T-helper 1 cell treated with Interleukin-12 subunit alpha and Interleukin-12 subunit beta and Interleukin-4 antibody, amounts not matched to agents 30 μg/mL and 1 μg/mL, for 36 hours (primary cell): ENCODE measurements around the gene INTS11.

ENCODE experiments used
- H3K27ac Mint-ChIP-seq: one replicate; pipeline ENCODE4 v1.8.0; 2021; ENCODE audit warnings: mild to moderate bottlenecking, mixed read lengths
- H3K27me3 Mint-ChIP-seq: one replicate; pipeline ENCODE4 v1.8.0; 2021; ENCODE audit warnings: low read depth, mixed read lengths
- H3K36me3 Mint-ChIP-seq: one replicate; pipeline ENCODE4 v1.8.0; 2021; ENCODE audit warnings: low read depth, mixed read lengths
- H3K4me1 Mint-ChIP-seq: one replicate; pipeline ENCODE4 v1.8.0; 2021; ENCODE audit warnings: low read depth, mixed read lengths
- H3K4me3 Mint-ChIP-seq: one replicate; pipeline ENCODE4 v1.8.0; 2021; ENCODE audit warnings: mild to moderate bottlenecking, moderate library complexity, mixed read lengths
- H3K9me3 Mint-ChIP-seq: one replicate; pipeline ENCODE4 v1.8.0; 2021; ENCODE audit warnings: mixed read lengths

Gene INTS11

DNA sequence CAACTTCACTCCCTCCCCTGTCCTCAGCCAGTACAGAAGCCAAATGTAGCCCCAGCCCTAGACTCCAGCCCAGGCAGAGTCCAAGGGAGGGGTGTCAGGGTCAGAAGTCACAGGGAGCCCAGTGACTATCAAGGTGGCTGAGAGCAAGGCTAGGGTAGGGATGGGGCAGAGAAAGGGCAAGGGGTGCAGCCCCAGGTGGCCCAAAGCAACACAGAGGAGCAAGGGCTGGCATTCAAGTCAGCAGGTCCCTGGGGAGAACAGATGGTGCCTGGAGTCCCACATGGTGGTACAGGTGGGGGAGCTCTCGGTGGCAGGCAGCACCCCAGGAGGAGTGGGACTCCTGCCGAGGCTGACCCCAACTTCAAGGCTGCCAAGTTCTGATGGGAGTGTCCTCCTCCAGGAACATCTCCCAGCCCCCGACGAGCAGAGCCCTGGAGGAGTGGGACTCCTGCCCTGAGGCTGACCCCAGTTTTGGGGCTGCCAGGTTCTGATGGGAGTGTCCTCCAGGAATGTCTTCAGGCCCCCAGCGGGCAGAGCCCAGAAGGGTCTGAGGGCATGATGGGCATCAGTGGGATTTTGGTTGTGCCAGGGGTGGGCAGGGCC lies 28.4 kb upstream of the INTS11 start:
- Mint-ChIP-seq H3K4me1 (peaks cover 5% of the 10 kb centered on the region), H3K9me3 (no peaks in the 10 kb centered on the region), H3K27ac (no peak overlapping the region), H3K4me3 (no peak overlapping the region), H3K27me3 (peaks cover 23% of the 10 kb centered on the region), H3K36me3 (no peaks in the 10 kb centered on the region)

DNA sequence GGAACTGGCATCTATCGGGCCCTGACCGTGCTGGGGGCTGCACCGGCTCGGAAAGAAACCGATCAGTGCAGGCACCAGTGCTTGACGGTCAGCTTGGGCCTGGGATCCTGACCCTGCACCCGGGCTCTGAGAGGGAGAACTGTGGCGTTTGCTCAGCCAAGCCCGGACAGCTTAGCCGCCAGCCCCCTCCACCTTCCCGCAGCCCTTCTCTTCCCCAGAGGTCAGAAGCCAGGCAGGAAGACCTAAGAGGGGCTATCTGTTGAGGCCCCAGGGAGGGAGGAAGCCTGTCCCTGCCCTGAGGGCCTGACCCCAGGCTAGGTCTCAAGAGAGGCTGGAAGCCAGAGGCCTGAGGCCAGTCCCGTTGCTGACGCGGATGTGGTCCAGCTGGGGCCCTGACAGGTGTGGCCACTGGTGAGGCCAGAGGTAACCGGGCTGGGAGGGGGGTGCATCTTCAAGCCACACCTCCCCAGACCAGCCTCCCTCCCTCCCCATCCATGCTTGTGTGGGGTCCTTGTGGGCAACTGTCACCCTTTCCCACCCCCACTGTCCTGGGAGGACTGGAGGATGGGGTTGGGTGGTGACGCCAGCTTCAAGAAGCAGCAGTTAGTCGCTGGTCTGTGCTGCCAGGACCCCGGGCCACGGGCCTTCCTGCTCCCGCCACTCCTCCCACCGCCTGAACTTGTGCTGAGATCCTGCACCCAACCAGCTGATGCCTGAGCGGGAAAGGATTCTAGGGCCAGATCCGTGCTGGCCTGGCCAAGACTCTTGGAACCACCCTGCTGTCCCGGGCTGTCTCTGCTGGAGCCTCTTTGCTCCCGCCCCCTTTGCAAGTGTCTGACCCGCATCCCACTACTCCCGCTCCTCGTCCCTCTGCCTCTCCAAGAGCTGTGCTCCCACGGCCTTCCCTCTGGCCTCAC lies 27.3 kb upstream of the INTS11 start:
- Mint-ChIP-seq H3K36me3 (no peaks in the 10 kb centered on the region), H3K4me1 (peaks cover 11% of the 10 kb centered on the region), H3K27me3 (peaks cover 23% of the 10 kb centered on the region), H3K27ac (peak overlapping the region; percentile 44), H3K9me3 (no peaks in the 10 kb centered on the region), H3K4me3 (peak overlapping the region; percentile 76)

DNA sequence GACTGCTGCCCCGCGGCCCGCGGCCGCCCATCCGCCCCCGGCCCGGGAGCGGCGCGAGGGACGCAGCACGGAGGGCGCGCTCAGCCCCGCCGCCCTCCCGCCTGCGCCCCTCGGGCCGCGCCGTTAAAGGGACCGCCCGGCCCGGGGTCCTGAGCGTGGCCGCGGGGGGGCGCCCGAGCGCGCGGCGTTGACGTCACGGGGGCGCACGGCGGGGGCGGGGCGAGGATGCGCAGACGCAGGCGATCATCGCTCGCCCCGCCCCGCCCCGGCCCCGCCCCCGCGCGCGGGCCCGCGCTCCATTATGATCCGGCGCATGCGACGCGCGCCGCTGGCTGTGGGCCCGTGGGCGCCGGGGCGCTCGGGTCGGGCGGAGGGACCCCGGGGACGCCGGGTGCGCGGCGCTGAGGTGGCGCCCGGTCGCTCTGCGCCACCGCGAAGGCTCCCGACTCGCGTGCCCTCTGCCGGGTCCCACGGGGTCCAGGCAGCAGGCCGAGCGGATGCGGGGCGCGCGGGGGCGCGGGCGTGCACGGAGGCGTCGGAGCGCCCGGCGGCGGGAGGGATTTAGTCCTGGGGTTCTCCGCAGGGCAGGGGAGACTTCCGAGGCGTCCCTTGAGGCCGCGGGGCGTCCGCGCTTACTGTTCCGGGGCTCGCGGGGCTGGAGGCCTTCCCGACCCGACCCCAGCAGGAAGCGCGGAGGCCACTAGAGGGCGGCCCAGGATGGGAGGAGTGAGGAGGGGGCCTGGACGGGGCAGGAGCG lies 25.0 kb upstream of the INTS11 start, which contains the start of gene DVL1:
DVL1 (minus strand) TSS at position 163 of the 757 bp plus-strand sequence. CDS start 353 bp downstream, outside the sequence.
- no peaks in the 10 kb centered on the region for H3K9me3 Mint-ChIP-seq
- H3K36me3 Mint-ChIP-seq, result no peaks in the 10 kb centered on the region
- peaks cover 23% of the 10 kb centered on the region for H3K27me3 Mint-ChIP-seq
- peak within 1 kb of the TSS; percentile 75 for H3K4me3 Mint-ChIP-seq
- peak within 1 kb of the TSS; percentile 15 for H3K27ac Mint-ChIP-seq
- peaks cover 13% of the 10 kb centered on the region for H3K4me1 Mint-ChIP-seq

DNA sequence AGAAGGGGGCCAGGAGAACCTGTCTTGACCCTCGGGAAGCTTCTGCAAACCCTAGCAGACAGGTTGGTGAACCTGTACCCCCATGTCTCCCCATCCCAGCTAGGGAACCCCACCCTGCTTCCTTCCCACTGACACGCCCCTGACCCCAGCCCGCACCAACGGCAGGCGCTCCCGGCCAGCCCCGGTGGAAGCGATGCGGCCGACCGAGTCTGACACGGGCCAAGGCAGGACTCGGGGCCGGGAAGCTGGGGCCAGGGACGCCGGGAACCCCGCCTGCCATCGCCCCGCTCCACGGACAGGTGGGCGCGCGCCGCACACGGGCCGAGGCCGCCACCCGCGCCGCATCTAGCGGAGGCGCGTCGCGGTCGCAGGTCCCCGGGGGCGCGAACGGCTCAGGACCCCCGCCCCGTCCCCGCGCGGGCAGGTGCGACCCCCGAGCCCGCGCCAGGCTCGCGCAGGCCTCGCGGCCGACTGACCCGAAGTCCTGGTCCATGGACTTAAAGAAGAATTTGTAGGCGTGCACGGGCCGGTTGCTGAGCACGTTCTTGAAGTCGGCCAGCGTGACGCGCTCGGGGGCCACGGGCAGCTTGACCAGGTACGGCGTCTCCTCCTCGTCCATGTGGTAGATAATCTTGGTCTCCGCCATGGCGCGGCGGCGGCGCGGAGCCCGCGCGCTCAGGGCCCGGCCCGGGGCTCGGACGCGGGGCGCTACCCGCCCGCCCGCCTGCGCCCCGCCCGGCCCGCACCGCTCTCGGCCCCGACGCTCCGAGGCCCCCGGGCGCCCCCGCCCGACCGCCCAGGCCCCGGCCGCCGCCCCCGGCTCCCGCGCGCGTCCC lies 24.2 kb upstream of the INTS11 start:
- peak overlapping the region; percentile 75 for H3K4me3 Mint-ChIP-seq
- H3K27me3 Mint-ChIP-seq, result peaks cover 15% of the 10 kb centered on the region
- no peaks in the 10 kb centered on the region for H3K36me3 Mint-ChIP-seq
- peak overlapping the region; percentile 15 for H3K27ac Mint-ChIP-seq
- H3K9me3 Mint-ChIP-seq, result no peaks in the 10 kb centered on the region
- peaks cover 13% of the 10 kb centered on the region for H3K4me1 Mint-ChIP-seq

DNA sequence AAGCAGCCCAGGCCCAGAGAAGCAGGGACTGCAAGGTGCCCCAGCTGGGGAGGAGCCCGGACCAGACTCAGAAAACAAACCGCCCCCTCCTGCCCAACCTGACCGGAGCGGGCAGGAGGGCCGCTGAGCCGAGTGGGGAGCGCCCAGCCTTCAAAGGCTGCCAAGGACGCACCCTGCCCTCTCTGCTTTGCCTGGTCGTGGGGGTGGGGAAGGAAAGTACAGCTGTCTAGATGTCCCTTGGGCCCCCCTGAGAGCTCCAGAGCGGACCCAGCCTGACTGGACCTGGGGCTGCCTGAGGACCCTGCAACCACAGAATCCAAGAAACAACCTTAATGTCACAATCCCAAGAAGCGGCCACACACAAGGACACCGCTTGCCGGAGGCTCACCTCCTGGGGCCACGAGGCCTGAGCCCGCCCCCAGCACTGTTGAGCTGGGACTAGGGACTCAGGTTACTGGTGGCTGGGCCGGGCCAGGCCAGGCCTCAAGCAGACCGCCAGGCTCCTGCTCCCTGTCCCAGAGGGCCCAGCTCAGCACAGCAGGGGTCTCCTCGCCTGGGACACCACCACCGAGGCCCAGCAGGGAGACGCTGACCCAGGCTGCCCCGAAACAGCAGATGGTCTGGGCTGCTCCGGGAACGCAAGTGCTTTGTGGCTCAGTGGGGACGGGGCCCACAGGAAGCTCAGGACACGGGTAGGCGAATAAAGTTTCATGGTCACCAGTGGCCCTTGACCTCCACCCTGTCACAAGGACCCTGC lies 23.4 kb upstream of the INTS11 start:
- Mint-ChIP-seq H3K36me3 (no peaks in the 10 kb centered on the region), H3K4me3 (peak overlapping the region; percentile 75), H3K27ac (peak overlapping the region; percentile 15), H3K9me3 (no peaks in the 10 kb centered on the region), H3K27me3 (peaks cover 8% of the 10 kb centered on the region), H3K4me1 (peaks cover 13% of the 10 kb centered on the region)

DNA sequence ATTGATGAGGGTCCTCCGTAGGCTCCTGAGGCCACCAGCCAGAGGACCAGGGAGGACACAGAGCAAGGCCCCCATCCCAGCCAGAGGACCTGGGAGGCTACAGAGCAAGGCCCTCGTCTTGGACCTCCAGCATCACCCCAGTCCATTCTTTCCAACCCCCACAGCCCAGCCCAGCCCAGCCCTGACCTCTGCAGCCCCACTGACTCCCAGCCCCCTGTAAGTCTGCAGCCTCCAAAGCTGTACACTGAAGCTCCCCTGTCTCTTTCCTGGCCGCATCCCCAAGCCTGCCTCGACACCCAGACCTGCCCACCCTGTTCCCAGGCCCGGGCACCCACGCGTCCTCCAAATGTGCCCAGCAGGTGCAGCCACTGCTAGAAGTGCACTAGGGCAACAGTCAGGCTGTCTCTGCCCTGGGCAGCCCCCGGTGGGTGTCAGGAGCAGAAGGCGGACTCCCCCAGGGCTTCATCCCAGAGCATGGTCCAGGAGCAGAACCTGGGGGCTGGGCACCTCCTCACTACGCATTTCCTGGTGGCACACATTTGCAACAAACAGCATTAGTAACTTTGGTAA lies 22.7 kb upstream of the INTS11 start:
- Mint-ChIP-seq H3K27me3 (peaks cover 1% of the 10 kb centered on the region), H3K4me1 (peaks cover 9% of the 10 kb centered on the region), H3K27ac (no peak overlapping the region), H3K4me3 (peak overlapping the region; percentile 75), H3K9me3 (no peaks in the 10 kb centered on the region), H3K36me3 (no peaks in the 10 kb centered on the region)

DNA sequence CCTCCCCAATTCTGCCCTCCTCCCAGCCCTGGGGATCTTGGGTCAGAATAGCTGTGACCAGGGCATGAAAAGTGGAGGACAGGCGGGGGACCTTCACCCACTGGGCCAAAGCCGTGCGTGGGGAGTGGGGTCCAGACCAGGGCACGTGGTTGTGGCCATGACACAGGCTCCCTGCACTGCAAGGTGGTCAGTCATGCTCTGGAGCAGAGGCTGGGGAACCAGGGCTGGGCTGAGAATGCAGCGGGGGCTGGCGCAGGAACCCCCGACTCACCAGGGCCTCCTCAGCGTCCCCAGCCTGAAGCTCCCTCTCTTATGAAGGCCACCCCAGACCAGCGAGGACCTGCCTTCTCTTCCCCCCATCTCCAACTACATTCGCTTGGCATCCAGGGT lies 22.0 kb upstream of the INTS11 start:
- H3K4me1 Mint-ChIP-seq, result peaks cover 8% of the 10 kb centered on the region
- peak overlapping the region; percentile 62 for H3K4me3 Mint-ChIP-seq
- H3K27ac Mint-ChIP-seq, result no peak overlapping the region
- H3K36me3 Mint-ChIP-seq, result peaks cover under 1% of the 10 kb centered on the region
- no peaks in the 10 kb centered on the region for H3K27me3 Mint-ChIP-seq
- no peaks in the 10 kb centered on the region for H3K9me3 Mint-ChIP-seq

DNA sequence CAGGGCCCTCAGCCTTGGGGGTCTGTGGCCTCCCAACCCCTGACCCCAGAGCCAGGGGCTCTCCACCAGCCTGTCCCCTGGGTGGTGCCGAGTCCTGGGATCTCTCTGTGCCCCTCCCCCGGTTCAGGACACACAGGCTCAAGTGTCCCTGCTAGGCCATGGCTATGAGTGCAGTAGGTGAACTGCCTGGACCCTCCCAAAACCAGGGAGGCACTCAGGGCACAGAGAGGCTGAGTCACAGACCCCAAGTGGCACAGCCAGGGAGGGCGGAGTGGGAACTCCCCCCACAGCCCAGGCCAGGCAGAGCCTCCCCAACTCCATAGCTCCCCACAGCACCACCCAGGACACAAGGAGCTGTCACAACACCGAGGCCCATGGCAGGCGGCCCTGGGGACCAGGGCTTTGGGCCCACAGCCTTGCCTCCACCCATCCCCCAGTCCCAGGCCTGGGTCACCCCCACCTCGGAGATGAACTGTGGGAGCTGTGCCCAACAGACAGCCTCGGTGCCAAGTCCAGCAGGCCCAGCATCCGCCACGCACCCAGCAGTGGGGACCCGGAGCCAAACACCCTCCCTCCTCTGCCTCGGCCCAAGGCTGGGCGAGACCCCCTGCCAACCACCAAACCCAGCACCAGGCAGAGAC lies 21.5 kb upstream of the INTS11 start:
- Mint-ChIP-seq H3K36me3 (peaks cover 5% of the 10 kb centered on the region), H3K4me1 (peaks cover 8% of the 10 kb centered on the region), H3K4me3 (no peak overlapping the region), H3K27ac (no peak overlapping the region), H3K27me3 (no peaks in the 10 kb centered on the region), H3K9me3 (no peaks in the 10 kb centered on the region)

DNA sequence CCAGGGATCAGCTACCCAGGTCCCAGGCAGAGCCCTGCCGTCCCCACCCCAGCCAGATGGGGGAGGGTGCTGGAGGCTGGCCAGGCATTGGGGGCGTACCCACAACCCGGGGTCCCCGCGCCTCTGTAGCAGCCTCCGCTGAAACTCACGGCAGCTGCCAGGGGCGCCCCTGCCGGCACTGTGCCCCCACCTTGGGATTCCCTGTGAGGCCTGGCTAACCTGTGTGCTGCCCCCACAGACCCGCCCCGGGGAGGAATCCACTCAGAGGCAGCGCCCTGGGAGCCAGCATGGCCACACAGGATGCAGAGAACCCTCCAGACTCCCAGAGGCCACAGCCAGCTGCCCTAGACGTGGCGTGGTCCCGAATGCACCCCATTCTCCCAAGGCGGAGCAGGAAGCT lies 20.9 kb upstream of the INTS11 start:
- Mint-ChIP-seq H3K27ac (no peak overlapping the region), H3K4me3 (no peak overlapping the region), H3K4me1 (peaks cover 8% of the 10 kb centered on the region)

DNA sequence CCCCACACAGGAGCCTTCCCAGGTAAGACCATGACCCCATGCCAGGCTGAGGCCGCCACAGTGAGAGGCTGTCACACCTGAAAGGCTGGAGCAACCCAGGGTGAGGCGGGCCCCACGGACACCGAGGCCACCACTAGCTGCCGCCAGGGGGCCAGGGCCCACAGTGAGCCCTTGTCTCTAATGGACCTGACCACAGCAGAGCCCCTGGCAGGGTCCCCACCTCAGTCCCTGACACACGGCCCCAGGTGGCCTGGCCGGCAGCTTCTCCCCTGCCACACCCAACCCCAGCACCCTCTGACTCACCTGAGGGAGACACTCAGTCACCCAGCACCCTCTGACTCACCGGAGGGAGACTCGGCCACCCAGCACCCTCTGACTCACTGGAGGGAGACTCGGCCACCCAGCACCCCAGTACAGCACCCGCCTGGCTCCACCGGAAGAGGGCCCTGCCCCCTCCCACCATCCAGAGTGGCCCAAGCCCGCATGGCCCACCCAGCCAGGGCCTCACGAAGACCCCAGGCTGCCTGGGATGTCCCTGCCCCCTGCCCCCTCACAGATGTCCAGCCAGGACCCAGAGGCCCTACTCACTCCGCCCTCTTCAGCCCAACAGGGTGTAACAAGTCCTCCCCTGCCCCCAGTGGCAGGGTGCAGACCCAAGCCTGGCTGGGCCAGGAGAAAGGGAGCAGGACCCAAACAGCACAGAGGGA lies 20.3 kb upstream of the INTS11 start:
- Mint-ChIP-seq H3K9me3 (no peaks in the 10 kb centered on the region), H3K36me3 (peaks cover 10% of the 10 kb centered on the region), H3K27me3 (no peaks in the 10 kb centered on the region), H3K4me3 (no peak overlapping the region), H3K27ac (no peak overlapping the region), H3K4me1 (peaks cover 8% of the 10 kb centered on the region)

More for the DNA sequence above, 20.9 kb upstream of the INTS11 start:
- Mint-ChIP-seq H3K27me3 (no peaks in the 10 kb centered on the region), H3K9me3 (no peaks in the 10 kb centered on the region), H3K36me3 (peaks cover 10% of the 10 kb centered on the region)

DNA sequence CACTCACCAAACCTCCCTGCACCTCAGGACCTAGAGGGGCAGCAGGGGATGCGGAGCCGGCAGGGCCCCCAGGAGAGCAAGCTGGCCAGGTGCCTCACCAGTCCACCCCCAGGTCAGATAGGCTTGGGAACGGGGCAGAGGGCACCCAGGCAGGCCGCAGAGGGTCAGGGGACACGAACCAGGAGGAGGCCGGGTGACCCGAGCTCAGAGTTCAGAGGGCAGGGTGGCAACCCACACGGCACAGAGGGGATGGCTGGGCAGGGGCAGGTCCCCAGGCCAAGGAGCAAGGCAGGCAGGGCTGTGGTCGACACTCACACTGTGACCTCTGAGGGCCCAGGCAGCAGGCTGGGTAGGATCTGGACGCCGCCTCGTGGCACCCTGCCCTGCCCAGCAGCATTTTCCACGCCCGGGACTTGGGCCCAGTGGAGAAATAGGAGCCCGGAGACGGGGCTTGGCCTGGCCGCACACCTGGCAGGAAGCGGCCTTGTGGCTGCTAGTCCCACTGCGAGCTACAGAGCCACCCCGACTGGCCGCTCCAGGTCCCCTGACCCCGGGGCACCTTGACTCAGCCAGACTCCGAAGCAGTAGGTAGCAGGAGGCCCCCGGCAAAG lies 19.5 kb upstream of the INTS11 start:
- no peak overlapping the region for H3K4me3 Mint-ChIP-seq
- H3K9me3 Mint-ChIP-seq, result no peaks in the 10 kb centered on the region
- no peak overlapping the region for H3K27ac Mint-ChIP-seq
- H3K27me3 Mint-ChIP-seq, result no peaks in the 10 kb centered on the region
- peaks cover 8% of the 10 kb centered on the region for H3K4me1 Mint-ChIP-seq
- peaks cover 12% of the 10 kb centered on the region for H3K36me3 Mint-ChIP-seq

DNA sequence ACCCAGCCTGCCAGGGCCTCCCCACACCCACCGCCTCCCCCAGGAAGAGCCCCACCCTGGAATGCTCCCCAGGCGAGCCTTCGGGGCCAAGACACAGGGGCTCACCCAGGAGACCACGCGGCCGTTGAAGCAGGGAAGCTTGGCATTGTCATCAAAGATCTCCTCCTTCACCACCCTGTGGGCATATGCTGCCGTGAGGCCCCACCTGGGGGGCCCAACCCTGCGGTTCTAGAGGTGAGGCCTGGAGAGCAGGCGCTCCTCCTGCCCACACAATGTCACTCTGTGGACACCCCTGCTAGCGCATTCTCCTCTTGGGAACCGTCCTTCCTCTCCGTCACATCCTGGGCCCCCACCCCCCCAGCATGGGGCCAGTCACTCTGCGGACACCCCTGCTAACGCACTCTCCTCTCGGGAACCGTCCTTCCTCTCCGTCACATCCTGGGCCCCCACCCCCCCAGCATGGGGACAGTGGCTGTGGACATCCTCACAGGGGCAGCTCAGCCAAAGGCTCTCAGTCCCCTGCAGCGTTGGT lies 18.2 kb upstream of the INTS11 start:
- no peaks in the 10 kb centered on the region for H3K27me3 Mint-ChIP-seq
- peaks cover 15% of the 10 kb centered on the region for H3K36me3 Mint-ChIP-seq
- H3K4me3 Mint-ChIP-seq, result no peak overlapping the region
- no peak overlapping the region for H3K27ac Mint-ChIP-seq
- peaks cover 8% of the 10 kb centered on the region for H3K4me1 Mint-ChIP-seq
- H3K9me3 Mint-ChIP-seq, result no peaks in the 10 kb centered on the region
